H9 (cell line): Measurements from ENCODE around the gene NEMP1. TPM values are rescaled to one million over a fixed set of nuclear protein-coding genes. Genes with fewer than 3 reads are reported as not detected.
A peak's percentile ranks its signal among the peaks of the same experiment; 100 is the strongest.

Experiments
- DNase-seq: peaks from one replicate; pipeline ENCODE4 v3.0.0-alpha.2; 2017
- H2AFZ ChIP-seq: one replicate; pipeline ENCODE4 v1.6.1; 2013; ENCODE audit warnings: mild to moderate bottlenecking, low read length, control low read depth, moderate library complexity
- H2AK5ac ChIP-seq: 2 replicates; pipeline ENCODE4 v1.6.1; 2013; ENCODE audit warnings: low read length, control low read depth, mixed read lengths; ENCODE audit not compliant: insufficient read length
- H2BK120ac ChIP-seq: one replicate; pipeline ENCODE4 v1.6.1; 2013; ENCODE audit warnings: low read depth, mild to moderate bottlenecking, low read length, control low read depth, inconsistent platforms; ENCODE audit not compliant: poor library complexity, severe bottlenecking
- H2BK12ac ChIP-seq: 2 replicates; pipeline ENCODE4 v1.6.1; 2013; ENCODE audit warnings: low read length, control low read depth, mixed read lengths, low read depth; ENCODE audit not compliant: insufficient read length
- H2BK15ac ChIP-seq: 2 replicates; pipeline ENCODE4 v1.6.1; 2013; ENCODE audit warnings: low read depth, low read length, control low read depth
- H2BK20ac ChIP-seq: one replicate; pipeline ENCODE4 v1.6.1; 2013; ENCODE audit warnings: low read depth, mild to moderate bottlenecking, low read length, control low read depth, inconsistent platforms; ENCODE audit not compliant: poor library complexity, severe bottlenecking
- H2BK5ac ChIP-seq: 2 replicates; pipeline ENCODE4 v1.6.1; 2013; ENCODE audit warnings: low read length, control low read depth, mixed read lengths; ENCODE audit not compliant: insufficient read length
- H3K14ac ChIP-seq: 2 replicates; pipeline ENCODE4 v1.6.1; 2013; ENCODE audit warnings: low read length, control low read depth; ENCODE audit not compliant: insufficient read depth
- H3K18ac ChIP-seq: 2 replicates; pipeline ENCODE4 v1.6.1; 2013; ENCODE audit warnings: low read depth, mild to moderate bottlenecking, mixed read lengths, low read length, control low read depth; ENCODE audit not compliant: insufficient read length
- H3K23ac ChIP-seq: 2 replicates; pipeline ENCODE4 v1.6.1; 2013; ENCODE audit warnings: low read length, control low read depth, mixed read lengths, low read depth; ENCODE audit not compliant: insufficient read length
- H3K23me2 ChIP-seq: 2 replicates; pipeline ENCODE4 v1.6.1; 2013; ENCODE audit warnings: low read depth, mild to moderate bottlenecking, mixed read lengths, low read length, control low read depth; ENCODE audit not compliant: insufficient read length, poor library complexity, severe bottlenecking
- H3K27ac ChIP-seq: 2 replicates; pipeline ENCODE4 v1.5.1; 2013; ENCODE audit warnings: low read length, control low read depth, mixed read lengths, low read depth; ENCODE audit not compliant: insufficient read length
- H3K27me3 ChIP-seq: 2 replicates; pipeline ENCODE4 v1.6.1; 2013; ENCODE audit warnings: low read length, control low read depth, inconsistent platforms; ENCODE audit not compliant: insufficient read depth
- H3K4ac ChIP-seq: 2 replicates; pipeline ENCODE4 v1.6.1; 2013; ENCODE audit warnings: low read depth, mild to moderate bottlenecking, control low read depth, inconsistent platforms, low read length, moderate library complexity
- H3K4me1 ChIP-seq: 2 replicates; pipeline ENCODE4 v1.6.1; 2013; ENCODE audit warnings: low read length, control low read depth, inconsistent platforms; ENCODE audit not compliant: insufficient read depth
- H3K4me2 ChIP-seq: 2 replicates; pipeline ENCODE4 v1.6.1; 2013; ENCODE audit warnings: low read length, control low read depth, mixed read lengths; ENCODE audit not compliant: insufficient read length, insufficient read depth
- H3K56ac ChIP-seq: 2 replicates; pipeline ENCODE4 v1.6.1; 2013; ENCODE audit warnings: low read depth, mild to moderate bottlenecking, mixed read lengths, low read length, control low read depth; ENCODE audit not compliant: insufficient read length
- H3K79me1 ChIP-seq: 2 replicates; pipeline ENCODE4 v1.6.1; 2013; ENCODE audit warnings: low read depth, mild to moderate bottlenecking, moderate library complexity, low read length, control low read depth, inconsistent platforms; ENCODE audit not compliant: insufficient read depth, poor library complexity, severe bottlenecking
- H3K79me2 ChIP-seq: 2 replicates; pipeline ENCODE4 v1.6.1; 2013; ENCODE audit warnings: low read length, control low read depth, inconsistent platforms; ENCODE audit not compliant: insufficient read depth
- H3K9ac ChIP-seq: 2 replicates; pipeline ENCODE4 v1.6.1; 2013; ENCODE audit warnings: low read length, control low read depth, mixed read lengths; ENCODE audit not compliant: insufficient read length; ENCODE audit errors: extremely low read depth
- H3K9me3 ChIP-seq: one replicate; pipeline ENCODE4 v1.6.1; 2013; ENCODE audit warnings: low read depth, low read length, inconsistent platforms; ENCODE audit not compliant: control insufficient read depth
- H3T11ph ChIP-seq: one replicate; pipeline ENCODE4 v1.6.1; 2013; ENCODE audit warnings: mild to moderate bottlenecking, low read length, control low read depth, inconsistent platforms
- H4K20me1 ChIP-seq: one replicate; pipeline ENCODE4 v1.6.1; 2013; ENCODE audit not compliant: control insufficient read depth, insufficient read length, insufficient read depth
- H4K5ac ChIP-seq: 2 replicates; pipeline ENCODE4 v1.6.1; 2013; ENCODE audit warnings: low read depth, mild to moderate bottlenecking, mixed read lengths, low read length, control low read depth; ENCODE audit not compliant: insufficient read length
- H4K8ac ChIP-seq: replicated peaks from 2 replicates; pipeline ENCODE4 v1.6.1; 2013; ENCODE audit warnings: low read length, control low read depth, mixed read lengths, low read depth; ENCODE audit not compliant: insufficient read length
- H4K91ac ChIP-seq: 2 replicates; pipeline ENCODE4 v1.6.1; 2013; ENCODE audit warnings: low read depth, mild to moderate bottlenecking, moderate library complexity, mixed read lengths, low read length, control low read depth; ENCODE audit not compliant: insufficient read length
- H3K27ac Mint-ChIP-seq, 3 experiments: 2 replicates in 2 of 3; 3 replicates in 1 of 3; pipeline ENCODE4 v1.8.0; 2020 to 2021; ENCODE audit warnings: mixed read lengths in 3 of 3, mild to moderate bottlenecking in 1 of 3, moderate library complexity in 1 of 3
- H3K27me3 Mint-ChIP-seq: 2 replicates; pipeline ENCODE4 v1.8.0; 2021; ENCODE audit warnings: low read depth, mild to moderate bottlenecking, moderate library complexity, mixed read lengths
- H3K36me3 Mint-ChIP-seq, 3 experiments: 2 replicates in 2 of 3; 3 replicates in 1 of 3; pipeline ENCODE4 v1.8.0; 2020 to 2021; ENCODE audit warnings: low read depth in 3 of 3, mixed read lengths in 3 of 3; ENCODE audit not compliant: insufficient read depth in 1 of 3
- H3K4me1 Mint-ChIP-seq, 2 experiments: 2 replicates each; pipeline ENCODE4 v1.8.0; 2020; ENCODE audit warnings: mixed read lengths in 2 of 2
- H3K4me3 Mint-ChIP-seq, 2 experiments: 2 replicates in 1 of 2; 3 replicates in 1 of 2; pipeline ENCODE4 v1.8.0; 2020 to 2021; ENCODE audit warnings: mild to moderate bottlenecking in 2 of 2, mixed read lengths in 2 of 2, moderate library complexity in 1 of 2
- H3K9me3 Mint-ChIP-seq, 2 experiments: 2 replicates in 1 of 2; 3 replicates in 1 of 2; pipeline ENCODE4 v1.8.0; 2020; ENCODE audit warnings: mild to moderate bottlenecking in 2 of 2, mixed read lengths in 2 of 2, moderate library complexity in 1 of 2
- CTCF ChIP-seq: fragments of 200-600 bp; sonication (generic); conservative IDR thresholded peaks from 3 replicates; pipeline ENCODE4 v1.8.0; 2021; ENCODE audit warnings: antibody characterized with exemption, mild to moderate bottlenecking
- WGBS: extraction: QIAGEN DNeasy Blood & Tissue Kit; methylation state at CpG from one replicate; pipeline ENCODE4 v1.1.7; 2013; ENCODE audit warnings: missing lambda C conversion rate, low lambda C conversion rate, mixed read lengths; ENCODE audit not compliant: insufficient read length; ENCODE audit errors: extremely low coverage; 5-methylcytosine and 5-hydroxymethylcytosine counted together
- total RNA-seq: library from RNA; stranded (reverse); gene quantifications from 2 replicates; pipeline ENCODE4 v1.2.1, GENCODE V29; 2021

Gene NEMP1
- total RNA-seq, 1 experiment from 2014 or later, result 50.1 TPM

DNA sequence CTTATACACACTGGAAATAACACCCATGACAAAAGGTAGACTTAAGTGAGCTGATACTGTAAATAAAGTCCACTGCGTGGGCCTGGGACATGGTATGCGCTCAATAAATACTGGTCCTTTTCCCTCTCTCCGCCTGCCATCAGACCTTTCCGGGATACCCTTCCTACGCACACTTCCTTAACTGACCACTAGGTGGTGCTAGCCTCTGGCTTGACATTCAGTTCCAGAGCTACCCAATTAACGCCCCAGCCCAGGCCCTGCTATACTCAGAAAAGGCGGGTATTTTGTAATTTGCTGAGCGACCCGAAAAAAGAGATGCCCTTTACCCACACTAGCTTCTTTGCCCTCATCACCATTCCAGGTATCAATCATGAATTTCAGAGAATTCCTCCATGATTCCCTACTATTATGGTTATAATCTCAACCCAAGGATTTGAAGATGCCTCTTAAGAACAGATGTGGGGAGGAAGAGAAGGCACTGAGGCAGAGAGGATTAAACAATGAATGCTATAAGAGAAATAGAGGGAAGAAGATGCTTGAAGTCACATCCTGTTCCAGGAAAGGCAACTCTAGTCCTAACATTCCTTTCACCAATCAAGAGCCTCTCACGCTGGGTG, 45.8 kb upstream of the NEMP1 start:
- no peak overlapping the region for H3K18ac ChIP-seq
- H3K4me1 Mint-ChIP-seq, result peaks cover 11 to 20% of the 10 kb centered on the region in 2 experiments
- H3K14ac ChIP-seq, result no peak overlapping the region
- H2BK12ac ChIP-seq, result no peak overlapping the region
- no peak overlapping the region for H3K4me2 ChIP-seq
- H3K56ac ChIP-seq, result no peak overlapping the region
- H3K9me3 Mint-ChIP-seq, result peaks cover 3 to 7% of the 10 kb centered on the region in 2 experiments; a peak in 3 of 5 replicates
- no peaks in the 10 kb centered on the region for H3K79me2 ChIP-seq
- no peak overlapping the region for H3K27ac ChIP-seq
- H3K27ac Mint-ChIP-seq, result no peak overlapping the region
- no peaks in the 10 kb centered on the region for H3K4me1 ChIP-seq
- H3K9ac ChIP-seq, result no peak overlapping the region
- H4K8ac ChIP-seq, result no peak overlapping the region
- no peak overlapping the region for H2BK120ac ChIP-seq
- H3K23ac ChIP-seq, result no peak overlapping the region
- no CpG with 5 or more reads among the region's 10 CpGs for WGBS
- H3K23me2 ChIP-seq, result peaks cover 4% of the 10 kb centered on the region
- H4K20me1 ChIP-seq, result no peaks in the 10 kb centered on the region
- no peak overlapping the region for H2AK5ac ChIP-seq
- no peak overlapping the region for H2BK20ac ChIP-seq
- H3K79me1 ChIP-seq, result no peaks in the 10 kb centered on the region
- H3K9me3 ChIP-seq, result no peaks in the 10 kb centered on the region
- H3K4me3 Mint-ChIP-seq, result no peak overlapping the region
- H3K4ac ChIP-seq, result no peak overlapping the region
- no peaks in the 10 kb centered on the region for H3K27me3 ChIP-seq
- DNase-seq, result peak; percentile 84
- no peak overlapping the region for H4K5ac ChIP-seq
- peak; percentile 96 for TF ChIP-seq CTCF
- no peak overlapping the region for H2AFZ ChIP-seq
- no peak overlapping the region for H3T11ph ChIP-seq
- no peak overlapping the region for H4K91ac ChIP-seq
- H2BK15ac ChIP-seq, result no peak overlapping the region
- H3K36me3 Mint-ChIP-seq, result peaks cover 6 to 10% (median 7%) of the 10 kb centered on the region in 3 experiments
- H3K27me3 Mint-ChIP-seq, result no peaks in the 10 kb centered on the region; the same call in 1 of the 2 replicates
- H2BK5ac ChIP-seq, result no peak overlapping the region
